KMS-11 (cell line): ENCODE results near the gene YKT6.

ENCODE experiments used
- H2AFZ ChIP-seq: fragments of 200-600 bp; sonication (generic); 2 replicates; pipeline ENCODE4 v1.6.1; 2016; ENCODE audit warnings: antibody characterized with exemption, mixed run types, low read depth
- H3K27ac ChIP-seq: fragments of 200-600 bp; sonication (generic); 2 replicates; pipeline ENCODE4 v1.6.1; 2016; ENCODE audit warnings: mild to moderate bottlenecking, mixed run types
- H3K27me3 ChIP-seq: fragments of 200-600 bp; sonication (generic); 2 replicates; pipeline ENCODE4 v1.6.1; 2017; ENCODE audit warnings: mild to moderate bottlenecking, low read depth, mixed run types, moderate library complexity; ENCODE audit not compliant: insufficient read depth
- H3K36me3 ChIP-seq: fragments of 200-600 bp; sonication (generic); 2 replicates; pipeline ENCODE4 v1.6.1; 2017; ENCODE audit warnings: mild to moderate bottlenecking, mixed run types; ENCODE audit not compliant: insufficient read depth
- H3K4me1 ChIP-seq: fragments of 200-600 bp; sonication (generic); 2 replicates; pipeline ENCODE4 v1.6.1; 2016; ENCODE audit warnings: mild to moderate bottlenecking, low read depth, mixed run types; ENCODE audit not compliant: poor library complexity, severe bottlenecking
- H3K4me2 ChIP-seq: fragments of 200-600 bp; sonication (generic); 2 replicates; pipeline ENCODE4 v1.7.0; 2016; ENCODE audit warnings: mild to moderate bottlenecking, mixed run types
- H3K4me3 ChIP-seq: fragments of 200-600 bp; sonication (generic); IDR thresholded peaks from 2 replicates; pipeline ENCODE4 v1.6.1; 2017; ENCODE audit warnings: low read depth, low read length, mixed read lengths; ENCODE audit not compliant: insufficient read depth
- H3K79me2 ChIP-seq: fragments of 200-600 bp; sonication (generic); 2 replicates; pipeline ENCODE4 v1.6.1; 2016; ENCODE audit warnings: low read depth, mixed run types; ENCODE audit not compliant: insufficient read depth
- H3K9ac ChIP-seq: fragments of 200-600 bp; sonication (generic); 2 replicates; pipeline ENCODE4 v1.6.1; 2016; ENCODE audit warnings: mild to moderate bottlenecking, mixed run types
- H4K20me1 ChIP-seq: fragments of 200-600 bp; sonication (generic); 2 replicates; pipeline ENCODE4 v1.6.1; 2016; ENCODE audit warnings: mild to moderate bottlenecking, mixed run types; ENCODE audit not compliant: insufficient read depth
- TF ChIP-seq, protein P1 (sequence below): fragments of 200-600 bp; sonication (generic); conservative IDR thresholded peaks from 2 replicates; pipeline ENCODE4 v1.6.1; 2017; ENCODE audit warnings: low read depth, mild to moderate bottlenecking, antibody characterized with exemption, low read length, moderate library complexity, mixed read lengths

YKT6 gene

DNA sequence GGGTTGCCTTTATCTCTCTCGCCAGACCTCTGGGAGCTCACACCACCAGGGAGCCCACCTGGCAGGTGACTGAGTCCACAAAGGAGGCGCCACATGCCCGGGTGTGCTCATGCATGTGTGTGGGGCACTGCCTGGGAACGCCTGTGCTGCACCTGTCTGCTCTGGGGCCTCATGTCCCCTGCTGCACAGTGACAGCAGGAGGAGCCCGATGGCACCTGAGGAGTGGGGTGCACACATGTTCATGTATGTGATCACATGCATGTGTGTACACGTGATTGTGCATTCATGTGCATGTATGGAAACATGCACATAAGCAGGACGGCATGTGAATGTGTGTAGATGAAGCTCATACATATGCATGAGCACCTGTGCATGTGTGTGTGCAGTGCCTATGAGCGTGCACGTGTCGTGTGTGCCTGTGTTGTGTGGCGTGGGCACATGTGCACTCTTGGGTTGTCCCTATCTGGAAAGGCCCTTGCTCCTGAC lies 22.0 kb downstream of the YKT6 start:
- H3K9ac ChIP-seq: no peak overlapping the region
- no peaks in the 10 kb centered on the region for H3K4me1 ChIP-seq

DNA sequence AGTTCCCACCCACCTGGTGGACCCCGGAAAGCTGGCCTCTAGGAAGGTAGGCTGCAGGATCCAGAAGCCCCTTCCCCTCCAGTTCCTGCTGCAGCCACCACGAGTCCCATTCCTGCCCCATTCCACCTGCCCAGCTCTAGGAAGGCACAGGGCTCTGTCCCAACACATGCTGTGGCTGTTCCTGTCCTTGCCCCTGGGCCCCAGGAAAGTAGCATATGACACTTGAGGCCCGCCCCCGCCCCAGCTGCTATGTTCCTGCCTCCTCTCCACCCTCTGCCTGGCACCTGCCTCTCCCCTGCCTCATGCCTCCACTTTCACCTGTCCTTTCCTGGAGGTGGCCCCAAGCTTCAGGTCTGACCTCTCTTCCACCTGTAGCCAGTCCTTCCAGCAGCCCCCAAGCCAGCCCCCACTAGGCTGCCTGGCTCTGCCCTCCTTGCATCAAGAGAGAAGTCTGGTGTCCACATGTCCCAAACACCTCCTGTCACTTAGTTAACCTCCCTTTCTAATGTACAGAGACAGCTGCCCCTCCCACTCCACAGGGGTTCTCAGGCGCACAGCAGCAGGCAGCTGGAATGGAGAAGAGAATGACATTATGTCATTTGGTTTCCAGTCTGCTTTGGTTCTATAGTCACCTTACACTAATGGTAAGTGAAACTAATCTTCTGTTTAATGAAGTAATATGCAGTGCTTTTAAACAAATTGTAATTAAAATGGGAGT lies 22.7 kb downstream of the YKT6 start:
- H3K27me3 ChIP-seq: peaks cover 26% of the 10 kb centered on the region
- H3K4me1 ChIP-seq: no peaks in the 10 kb centered on the region
- H3K4me3 ChIP-seq: no peak overlapping the region
- H3K9ac ChIP-seq: no peak overlapping the region
- no peak overlapping the region for H3K4me2 ChIP-seq
- no peak overlapping the region for H2AFZ ChIP-seq
- TF ChIP-seq, protein P1, sequence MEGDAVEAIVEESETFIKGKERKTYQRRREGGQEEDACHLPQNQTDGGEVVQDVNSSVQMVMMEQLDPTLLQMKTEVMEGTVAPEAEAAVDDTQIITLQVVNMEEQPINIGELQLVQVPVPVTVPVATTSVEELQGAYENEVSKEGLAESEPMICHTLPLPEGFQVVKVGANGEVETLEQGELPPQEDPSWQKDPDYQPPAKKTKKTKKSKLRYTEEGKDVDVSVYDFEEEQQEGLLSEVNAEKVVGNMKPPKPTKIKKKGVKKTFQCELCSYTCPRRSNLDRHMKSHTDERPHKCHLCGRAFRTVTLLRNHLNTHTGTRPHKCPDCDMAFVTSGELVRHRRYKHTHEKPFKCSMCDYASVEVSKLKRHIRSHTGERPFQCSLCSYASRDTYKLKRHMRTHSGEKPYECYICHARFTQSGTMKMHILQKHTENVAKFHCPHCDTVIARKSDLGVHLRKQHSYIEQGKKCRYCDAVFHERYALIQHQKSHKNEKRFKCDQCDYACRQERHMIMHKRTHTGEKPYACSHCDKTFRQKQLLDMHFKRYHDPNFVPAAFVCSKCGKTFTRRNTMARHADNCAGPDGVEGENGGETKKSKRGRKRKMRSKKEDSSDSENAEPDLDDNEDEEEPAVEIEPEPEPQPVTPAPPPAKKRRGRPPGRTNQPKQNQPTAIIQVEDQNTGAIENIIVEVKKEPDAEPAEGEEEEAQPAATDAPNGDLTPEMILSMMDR: no peak
- no peaks in the 10 kb centered on the region for H4K20me1 ChIP-seq
- no peaks in the 10 kb centered on the region for H3K36me3 ChIP-seq
- no peaks in the 10 kb centered on the region for H3K79me2 ChIP-seq
- no peak overlapping the region for H3K27ac ChIP-seq

More for the DNA sequence above, 22.0 kb downstream of the YKT6 start:
- TF ChIP-seq, protein P1: no peak
- no peak overlapping the region for H3K27ac ChIP-seq
- peaks cover 19% of the 10 kb centered on the region for H3K27me3 ChIP-seq
- no peak overlapping the region for H3K4me3 ChIP-seq
- no peak overlapping the region for H3K4me2 ChIP-seq
- H4K20me1 ChIP-seq: no peaks in the 10 kb centered on the region
- no peaks in the 10 kb centered on the region for H3K79me2 ChIP-seq
- H3K36me3 ChIP-seq: no peaks in the 10 kb centered on the region
- no peak overlapping the region for H2AFZ ChIP-seq

DNA sequence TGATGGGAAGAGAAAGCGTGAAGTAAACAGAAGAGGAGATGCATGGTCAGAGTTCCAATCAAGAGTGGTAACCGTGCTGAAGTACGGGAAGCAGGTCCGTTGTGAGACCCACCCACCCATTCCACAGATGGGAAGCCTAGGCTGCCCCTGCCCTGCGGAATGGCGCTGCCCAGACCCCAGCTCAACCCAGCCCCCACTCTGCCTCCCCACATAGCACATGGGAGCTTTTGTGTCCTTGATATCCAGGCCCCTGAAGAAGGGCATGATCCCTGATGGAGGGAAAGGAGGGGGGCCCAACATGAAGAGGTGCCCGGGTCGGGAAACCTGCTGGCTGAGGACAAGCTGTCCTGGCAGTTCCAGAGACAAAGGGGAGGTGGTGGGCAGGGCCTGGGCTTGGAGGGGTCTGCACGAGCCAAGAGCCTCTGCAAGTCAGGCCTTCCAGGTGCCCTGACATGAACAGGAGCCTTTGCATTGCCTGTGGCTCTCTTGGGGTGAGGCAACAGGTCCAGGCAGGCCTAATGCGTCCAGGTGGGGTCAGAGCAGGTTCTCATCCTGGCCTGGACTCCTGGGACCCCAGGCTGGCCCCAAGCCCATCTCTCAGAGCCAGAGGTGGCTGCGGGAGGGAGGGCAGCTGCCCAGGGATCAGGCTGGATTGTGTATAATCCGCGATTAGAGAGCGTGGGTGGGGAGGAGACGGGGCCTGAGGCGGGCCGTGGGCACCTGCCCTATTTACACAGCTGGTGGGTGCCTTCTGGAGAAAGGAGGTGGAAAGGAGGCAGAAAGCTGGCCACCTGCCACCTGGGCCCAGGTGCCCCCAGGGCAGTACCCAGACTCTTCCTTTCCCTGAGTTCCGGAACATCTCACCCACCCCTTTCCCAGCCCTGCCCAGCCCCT lies 23.5 kb downstream of the YKT6 start:
- H3K27ac ChIP-seq: no peak overlapping the region
- H3K36me3 ChIP-seq: no peaks in the 10 kb centered on the region
- H3K9ac ChIP-seq: no peak overlapping the region
- no peaks in the 10 kb centered on the region for H3K79me2 ChIP-seq
- H3K4me3 ChIP-seq: no peak overlapping the region
- no peak overlapping the region for H2AFZ ChIP-seq
- H3K4me1 ChIP-seq: no peaks in the 10 kb centered on the region
- no peaks in the 10 kb centered on the region for H4K20me1 ChIP-seq
- H3K4me2 ChIP-seq: no peak overlapping the region
- peaks cover 27% of the 10 kb centered on the region for H3K27me3 ChIP-seq
- TF ChIP-seq, protein P1: no peak

DNA sequence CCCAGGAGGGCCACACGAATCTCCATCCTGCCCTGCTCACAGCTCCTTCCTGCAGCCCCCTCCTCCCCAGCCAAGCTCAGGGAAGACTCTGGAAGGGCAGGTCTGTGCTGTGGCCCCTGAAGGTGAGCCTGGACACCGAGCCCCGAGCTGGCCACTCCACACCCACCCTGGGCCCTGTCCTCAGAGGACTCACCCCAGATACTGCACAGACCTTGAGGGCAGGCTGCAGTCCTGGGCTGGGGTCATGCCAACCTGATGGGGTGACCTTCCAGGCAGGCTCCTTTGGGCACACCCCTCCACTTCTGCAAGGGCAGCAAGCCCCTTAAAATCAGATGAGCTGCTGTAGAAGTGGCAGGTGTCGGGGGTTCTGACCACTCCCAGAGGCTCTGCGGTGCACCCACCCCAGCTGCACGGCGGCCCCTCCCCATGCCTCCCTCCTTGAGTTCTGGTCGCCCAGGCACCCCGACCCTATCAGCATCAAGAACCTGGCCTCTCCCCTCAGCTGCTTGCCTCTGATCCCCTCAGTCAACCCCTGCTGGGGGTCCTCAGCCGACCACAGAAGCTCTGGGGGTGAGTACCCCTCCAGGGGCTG lies 24.3 kb downstream of the YKT6 start:
- Histone ChIP-seq H3K9ac (no peak overlapping the region), H3K36me3 (no peaks in the 10 kb centered on the region), H3K27me3 (peaks cover 30% of the 10 kb centered on the region), H3K27ac (no peak overlapping the region), H3K4me2 (no peak overlapping the region), H3K79me2 (no peaks in the 10 kb centered on the region), H2AFZ (no peak overlapping the region), H3K4me1 (no peaks in the 10 kb centered on the region), H3K4me3 (no peak overlapping the region), H4K20me1 (no peaks in the 10 kb centered on the region)
- TF ChIP-seq, protein P1: no peak
